Dedifferentiated amniotic fluid mesenchymal stem cell (primary cell): ENCODE results near the gene MAN2A2.
"Not testable (repeated sequence)": the region's sequence is repeated elsewhere in the genome, so short reads cannot be mapped to it uniquely, and the experiment has no call there.

Source experiments
- DNase-seq: peaks from one replicate; pipeline ENCODE4 v3.0.0-alpha.2; 2016; ENCODE audit errors: extremely low spot score

The MAN2A2 gene

DNA sequence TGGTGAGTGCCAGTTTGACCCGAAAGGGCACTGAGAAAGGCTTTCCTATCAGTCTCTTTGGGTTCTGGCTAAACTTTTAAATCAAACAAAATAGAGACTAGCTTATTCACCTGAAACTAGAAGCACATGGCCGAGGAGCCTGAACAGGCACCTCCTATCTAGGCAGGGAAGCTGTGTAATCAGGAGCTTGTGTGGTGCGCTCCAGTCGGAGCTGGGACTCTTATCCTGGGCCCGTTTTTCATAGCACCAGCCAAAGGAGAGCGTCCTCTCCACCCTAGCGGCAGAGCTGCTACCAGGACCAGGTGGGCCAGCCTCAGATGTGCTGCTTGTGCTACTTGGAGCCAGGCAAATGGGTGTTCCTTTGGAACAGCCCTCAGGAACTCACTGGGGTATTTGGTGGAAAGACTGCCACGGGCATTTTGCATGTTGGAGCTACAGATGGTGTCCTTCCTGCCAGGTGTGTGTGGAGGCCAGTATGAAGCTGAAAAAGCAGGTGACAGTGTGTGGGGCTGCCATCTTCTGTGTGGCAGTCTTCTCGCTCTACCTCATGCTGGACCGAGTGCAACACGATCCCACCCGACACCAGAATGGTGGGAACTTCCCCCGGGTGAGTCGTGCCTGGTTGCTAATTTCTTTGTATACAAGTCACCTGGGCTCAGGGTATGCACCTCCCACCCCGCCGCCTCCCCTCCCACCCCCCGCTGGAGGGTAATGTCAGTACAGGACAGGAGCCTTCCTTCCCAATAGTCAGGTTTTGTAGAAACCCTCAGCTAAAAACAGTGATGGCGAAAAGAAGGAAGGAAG, 833 bp downstream of the MAN2A2 start:
- no peak for DNase-seq

DNA sequence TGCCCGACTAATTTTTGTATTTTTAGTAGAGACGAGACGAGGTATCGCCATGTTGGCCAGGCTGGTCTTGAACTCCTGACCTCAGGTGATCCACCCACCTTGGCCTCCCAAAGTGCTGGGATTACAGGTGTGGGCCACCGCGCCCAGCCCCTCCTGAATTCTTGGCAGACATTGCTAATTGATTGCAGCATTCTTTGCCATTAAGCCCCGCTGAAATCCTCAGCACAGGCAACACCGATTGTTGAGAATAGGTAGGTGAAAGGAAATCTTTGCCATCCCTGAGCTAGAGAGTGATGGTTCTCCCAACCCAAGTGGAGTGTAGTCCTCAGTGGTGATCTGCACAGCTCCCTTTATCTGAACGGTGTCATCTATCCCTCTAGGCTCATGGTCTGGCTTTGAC, 1.6 kb downstream of the MAN2A2 start:
- DNase-seq: no peak

DNA sequence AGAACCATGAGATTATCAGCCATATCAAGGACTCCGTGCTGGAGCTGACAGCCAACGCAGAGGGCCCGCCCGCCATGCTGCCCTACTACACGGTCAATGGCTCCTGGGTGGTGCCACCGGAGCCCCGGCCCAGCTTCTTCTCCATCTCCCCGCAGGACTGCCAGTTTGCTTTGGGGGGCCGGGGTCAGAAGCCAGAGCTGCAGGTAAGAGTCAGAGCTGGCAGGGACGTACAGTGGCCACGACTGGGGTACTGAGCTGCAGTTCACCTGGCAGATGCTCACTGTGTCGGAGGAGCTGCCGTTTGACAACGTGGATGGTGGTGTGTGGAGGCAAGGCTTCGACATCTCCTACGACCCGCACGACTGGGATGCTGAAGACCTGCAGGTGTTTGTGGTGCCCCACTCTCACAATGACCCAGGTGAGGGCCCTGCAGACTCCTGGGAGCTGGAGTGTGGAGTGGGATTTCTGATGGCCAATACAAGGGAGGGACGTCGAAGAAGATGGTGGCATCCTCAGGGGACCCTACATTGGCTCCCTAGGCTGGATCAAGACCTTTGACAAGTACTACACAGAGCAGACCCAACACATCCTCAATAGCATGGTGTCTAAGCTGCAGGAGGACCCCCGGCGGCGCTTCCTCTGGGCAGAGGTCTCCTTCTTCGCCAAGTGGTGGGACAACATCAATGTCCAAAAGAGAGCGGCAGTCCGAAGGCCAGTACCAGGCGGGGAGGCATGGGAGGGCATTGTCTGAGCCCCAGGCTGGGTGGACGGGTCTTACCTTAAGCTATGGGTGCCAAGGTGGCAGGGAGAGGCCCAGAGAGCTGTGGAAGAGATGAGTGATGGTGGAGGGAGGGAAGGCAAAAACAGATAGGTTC, 2.4 kb downstream of the MAN2A2 start:
- DNase-seq: no peak

DNA sequence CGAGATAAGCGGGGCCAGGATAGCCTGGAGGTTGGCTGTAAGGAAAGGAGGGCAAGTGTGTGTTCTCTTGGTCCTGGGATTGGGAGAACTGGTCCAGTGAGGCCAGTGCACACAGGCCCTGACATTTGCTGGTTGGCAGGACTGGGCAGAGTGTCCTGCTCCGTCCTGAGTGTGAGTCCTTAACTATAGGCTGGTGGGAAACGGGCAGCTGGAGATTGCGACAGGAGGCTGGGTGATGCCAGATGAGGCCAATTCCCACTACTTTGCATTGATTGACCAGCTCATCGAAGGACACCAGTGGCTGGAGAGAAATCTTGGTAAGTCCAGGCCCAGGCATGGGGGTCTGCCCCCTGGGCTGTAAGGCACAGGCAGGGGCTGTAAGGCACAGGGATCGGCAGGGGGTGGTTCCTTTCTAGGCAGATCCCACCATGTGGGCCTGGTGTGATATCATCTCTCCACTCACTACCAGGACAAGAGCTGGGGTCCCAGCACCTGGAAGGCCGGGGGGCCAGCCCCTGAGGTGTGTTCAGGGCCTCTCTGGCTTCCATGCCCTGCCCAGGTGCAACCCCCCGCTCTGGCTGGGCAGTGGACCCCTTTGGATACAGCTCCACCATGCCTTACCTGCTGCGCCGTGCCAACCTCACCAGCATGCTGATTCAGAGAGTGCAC, 3.2 kb downstream of the MAN2A2 start:
- DNase-seq: no peak

DNA sequence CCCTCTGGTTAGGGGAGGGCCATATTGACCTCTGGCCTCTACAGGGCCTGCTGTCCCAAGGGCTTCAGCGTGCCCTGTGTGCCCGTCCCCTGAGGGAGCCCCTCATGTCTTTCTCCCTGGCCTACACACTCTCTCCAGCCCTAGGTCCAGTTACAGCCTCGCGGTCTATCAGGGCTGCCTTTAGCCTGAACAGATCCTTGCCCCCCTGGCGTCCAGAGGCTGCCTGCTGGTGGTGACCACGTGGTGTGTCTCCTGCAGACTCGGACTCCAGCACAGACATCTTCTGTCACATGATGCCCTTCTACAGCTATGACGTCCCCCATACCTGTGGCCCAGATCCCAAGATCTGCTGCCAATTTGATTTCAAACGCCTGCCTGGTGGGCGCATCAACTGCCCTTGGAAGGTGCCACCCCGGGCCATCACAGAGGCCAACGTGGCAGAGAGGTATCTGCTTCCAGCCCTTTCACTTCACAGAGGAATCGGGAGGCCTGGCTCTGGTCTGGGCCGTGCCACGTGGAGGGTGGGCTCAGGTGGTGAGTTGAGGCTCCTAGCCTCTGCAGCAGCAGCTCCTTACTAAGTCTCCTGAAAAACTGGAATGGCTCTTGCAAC, 4.1 kb downstream of the MAN2A2 start:
- DNase-seq: no peak

DNA sequence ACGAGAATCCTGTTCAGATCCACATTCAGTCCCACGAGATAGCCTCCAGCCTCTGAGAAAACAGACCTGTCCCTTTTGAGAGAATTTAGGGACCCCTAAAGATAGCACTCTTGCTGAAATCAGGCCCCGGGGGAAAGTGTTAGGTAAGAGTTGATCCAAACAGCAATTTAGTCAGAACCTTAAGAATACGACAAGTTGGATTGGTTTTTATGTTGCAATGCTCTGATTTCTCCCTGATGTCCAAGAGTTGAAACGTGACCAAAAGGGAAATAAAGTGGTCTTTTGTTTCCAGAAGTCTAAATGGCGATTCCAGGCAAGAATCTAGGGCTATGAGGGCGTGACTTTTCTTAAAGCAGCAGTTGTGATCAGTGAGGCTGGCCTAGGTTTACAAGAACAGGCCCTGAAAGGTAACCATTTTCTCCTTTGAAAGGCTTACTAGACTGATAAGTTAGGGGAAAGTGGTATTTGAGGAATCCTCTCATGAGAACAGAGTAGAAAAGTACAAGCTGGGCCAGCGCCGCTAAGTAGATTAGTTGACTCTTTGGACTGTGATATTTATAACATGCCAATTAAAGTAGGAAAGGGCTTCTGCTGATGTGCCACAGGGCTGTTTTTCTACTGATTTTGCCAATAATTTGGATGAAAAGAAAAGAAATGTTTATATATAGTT, 4.9 kb downstream of the MAN2A2 start:
- no peak for DNase-seq

DNA sequence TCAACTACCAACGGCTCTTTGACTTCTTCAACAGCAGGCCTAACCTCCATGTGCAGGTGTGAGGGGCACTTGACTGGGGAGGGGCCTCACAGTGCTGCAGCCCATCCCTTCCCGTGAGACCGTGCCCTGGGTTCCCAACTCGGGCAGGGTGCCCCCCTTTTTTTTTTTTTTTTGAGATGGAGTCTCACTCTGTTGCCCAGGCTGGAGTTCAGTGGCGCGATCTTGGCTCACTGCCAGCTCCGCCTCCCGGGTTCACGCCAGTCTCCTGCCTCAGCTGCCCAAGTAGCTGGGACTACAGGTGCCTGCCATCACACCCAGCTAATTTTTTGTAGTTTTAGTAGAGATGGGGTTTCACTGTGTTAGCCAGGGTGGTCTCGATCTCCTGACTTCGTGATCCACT, 6.3 kb downstream of the MAN2A2 start:
- not testable (repeated sequence) for DNase-seq

DNA sequence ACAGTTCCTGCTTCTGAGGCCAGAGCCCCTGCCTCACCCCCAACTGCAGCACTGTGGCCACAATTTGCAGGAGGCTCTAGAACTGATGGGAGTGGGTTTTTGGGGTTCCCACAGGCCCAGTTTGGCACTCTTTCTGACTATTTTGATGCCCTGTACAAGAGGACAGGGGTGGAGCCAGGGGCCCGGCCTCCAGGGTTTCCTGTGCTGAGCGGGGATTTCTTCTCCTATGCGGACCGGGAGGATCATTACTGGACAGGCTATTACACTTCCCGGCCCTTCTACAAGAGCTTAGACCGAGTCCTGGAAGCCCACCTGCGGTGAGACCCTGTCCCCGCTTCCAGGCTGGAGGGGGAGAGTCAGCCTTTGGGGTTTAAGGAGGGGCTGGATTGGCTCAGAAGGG, 6.9 kb downstream of the MAN2A2 start:
- DNase-seq: no peak

DNA sequence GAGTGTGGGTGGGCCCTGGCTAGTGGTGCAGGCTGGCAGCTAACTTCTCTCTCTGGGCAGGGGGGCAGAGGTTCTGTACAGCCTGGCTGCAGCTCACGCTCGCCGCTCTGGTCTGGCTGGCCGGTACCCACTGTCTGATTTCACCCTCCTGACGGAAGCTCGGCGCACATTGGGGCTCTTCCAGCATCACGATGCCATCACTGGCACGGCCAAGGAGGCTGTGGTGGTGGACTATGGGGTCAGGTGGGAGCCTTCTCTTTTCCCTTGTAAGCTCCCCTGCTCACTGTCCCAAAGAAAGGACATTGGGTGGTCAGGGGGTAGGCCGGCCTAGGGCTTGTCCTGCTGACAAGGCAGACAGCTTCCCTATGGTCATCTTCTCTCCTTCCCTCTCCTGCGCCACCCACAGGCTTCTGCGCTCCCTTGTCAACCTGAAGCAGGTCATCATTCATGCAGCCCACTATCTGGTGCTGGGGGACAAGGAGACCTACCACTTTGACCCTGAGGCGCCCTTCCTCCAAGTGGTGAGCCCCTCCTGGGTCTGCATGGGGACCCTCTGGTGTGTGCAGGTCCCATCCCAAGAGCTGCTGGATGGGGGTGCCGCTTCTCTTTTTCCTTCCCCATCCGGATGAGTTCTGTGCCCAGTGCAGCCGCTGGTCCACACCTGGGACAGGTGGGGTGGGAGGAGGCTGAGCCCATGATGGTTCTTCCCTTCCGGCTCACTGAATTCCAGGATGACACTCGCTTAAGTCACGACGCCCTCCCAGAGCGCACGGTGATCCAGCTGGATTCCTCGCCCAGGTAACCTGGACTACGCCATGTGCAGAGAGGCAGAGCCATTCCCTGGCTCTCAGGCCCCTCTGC, 7.6 kb downstream of the MAN2A2 start:
- no peak for DNase-seq

DNA sequence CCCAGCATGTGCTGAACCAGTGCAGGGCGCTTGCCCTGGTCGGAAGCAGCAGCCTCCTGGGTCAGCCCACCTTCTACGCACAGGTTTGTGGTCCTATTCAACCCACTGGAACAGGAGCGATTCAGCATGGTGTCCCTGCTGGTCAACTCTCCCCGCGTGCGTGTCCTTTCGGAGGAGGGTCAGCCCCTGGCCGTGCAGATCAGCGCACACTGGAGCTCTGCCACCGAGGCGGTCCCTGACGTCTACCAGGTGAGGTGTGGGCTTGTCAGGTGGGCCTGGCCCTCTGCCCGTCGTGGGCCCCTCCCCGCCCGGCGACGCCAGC, 8.2 kb downstream of the MAN2A2 start:
- no peak for DNase-seq

DNA sequence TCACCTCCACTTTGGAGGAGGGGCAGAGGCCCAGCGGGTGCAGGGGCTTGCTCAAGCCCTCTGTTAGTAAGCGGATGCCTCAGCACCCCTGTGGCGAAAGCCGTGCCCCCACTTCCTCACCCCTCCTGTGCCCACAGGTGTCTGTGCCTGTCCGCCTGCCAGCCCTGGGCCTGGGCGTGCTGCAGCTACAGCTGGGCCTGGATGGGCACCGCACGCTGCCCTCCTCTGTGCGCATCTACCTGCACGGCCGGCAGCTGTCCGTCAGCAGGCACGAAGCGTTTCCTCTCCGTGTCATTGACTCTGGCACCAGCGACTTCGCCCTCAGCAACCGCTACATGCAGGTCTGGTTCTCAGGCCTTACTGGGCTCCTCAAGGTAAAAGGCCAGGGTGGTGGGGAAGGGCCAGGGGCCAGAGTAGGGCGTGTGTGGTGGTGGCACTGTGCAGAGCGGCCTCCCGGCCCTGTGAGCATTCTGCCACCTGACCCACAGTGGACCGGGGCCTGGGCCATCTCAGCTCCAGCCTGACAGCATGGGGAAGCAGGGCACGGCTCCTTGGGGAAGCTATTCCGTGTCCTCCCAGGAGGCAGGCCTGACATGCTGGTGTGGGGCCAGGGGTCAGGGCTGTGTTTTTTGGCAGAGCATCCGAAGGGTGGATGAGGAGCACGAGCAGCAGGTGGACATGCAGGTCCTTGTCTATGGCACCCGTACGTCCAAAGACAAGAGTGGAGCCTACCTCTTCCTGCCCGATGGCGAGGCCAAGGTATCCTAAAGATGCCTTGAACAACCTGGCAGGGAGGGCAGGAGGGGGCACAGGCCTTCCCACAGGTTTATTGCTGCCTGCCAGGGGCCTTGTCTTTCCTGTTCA, 9.0 kb downstream of the MAN2A2 start:
- DNase-seq: no peak

DNA sequence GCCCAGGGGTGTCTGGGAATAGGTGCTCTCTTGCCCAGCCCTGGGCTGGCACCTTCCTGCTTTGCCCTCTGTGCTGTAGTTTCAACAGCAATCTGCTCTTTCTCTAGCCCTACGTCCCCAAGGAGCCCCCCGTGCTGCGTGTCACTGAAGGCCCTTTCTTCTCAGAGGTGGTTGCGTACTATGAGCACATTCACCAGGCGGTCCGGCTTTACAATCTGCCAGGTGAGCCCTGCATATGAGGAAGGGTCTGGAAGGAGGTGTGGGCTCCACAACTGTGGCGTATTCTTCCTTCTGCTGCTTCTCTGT, 9.6 kb downstream of the MAN2A2 start:
- no peak for DNase-seq

DNA sequence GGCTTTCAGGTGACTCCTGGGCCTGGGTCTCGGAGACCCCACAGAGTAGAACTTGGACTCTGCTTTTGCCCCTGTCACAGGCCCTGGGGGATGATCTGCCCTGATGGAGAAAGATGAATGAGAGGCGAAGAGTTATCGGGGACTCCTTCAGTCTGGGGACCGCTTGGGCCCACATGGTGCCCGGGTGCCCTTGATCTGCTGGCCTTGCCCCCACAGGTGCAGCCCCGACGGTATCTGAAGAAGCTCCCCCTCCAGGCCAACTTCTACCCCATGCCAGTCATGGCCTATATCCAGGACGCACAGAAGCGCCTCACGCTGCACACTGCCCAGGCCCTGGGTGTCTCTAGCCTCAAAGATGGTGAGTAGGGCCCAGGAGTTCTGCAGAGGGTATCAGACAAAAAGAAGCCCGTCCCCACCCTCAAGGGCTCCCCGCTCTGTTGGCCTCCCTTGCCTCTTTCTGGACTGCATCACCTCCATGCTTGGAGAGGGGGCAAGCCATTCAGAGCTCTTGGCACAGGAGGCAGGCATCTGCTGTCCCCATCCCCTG, 10.4 kb downstream of the MAN2A2 start:
- DNase-seq: no peak

DNA sequence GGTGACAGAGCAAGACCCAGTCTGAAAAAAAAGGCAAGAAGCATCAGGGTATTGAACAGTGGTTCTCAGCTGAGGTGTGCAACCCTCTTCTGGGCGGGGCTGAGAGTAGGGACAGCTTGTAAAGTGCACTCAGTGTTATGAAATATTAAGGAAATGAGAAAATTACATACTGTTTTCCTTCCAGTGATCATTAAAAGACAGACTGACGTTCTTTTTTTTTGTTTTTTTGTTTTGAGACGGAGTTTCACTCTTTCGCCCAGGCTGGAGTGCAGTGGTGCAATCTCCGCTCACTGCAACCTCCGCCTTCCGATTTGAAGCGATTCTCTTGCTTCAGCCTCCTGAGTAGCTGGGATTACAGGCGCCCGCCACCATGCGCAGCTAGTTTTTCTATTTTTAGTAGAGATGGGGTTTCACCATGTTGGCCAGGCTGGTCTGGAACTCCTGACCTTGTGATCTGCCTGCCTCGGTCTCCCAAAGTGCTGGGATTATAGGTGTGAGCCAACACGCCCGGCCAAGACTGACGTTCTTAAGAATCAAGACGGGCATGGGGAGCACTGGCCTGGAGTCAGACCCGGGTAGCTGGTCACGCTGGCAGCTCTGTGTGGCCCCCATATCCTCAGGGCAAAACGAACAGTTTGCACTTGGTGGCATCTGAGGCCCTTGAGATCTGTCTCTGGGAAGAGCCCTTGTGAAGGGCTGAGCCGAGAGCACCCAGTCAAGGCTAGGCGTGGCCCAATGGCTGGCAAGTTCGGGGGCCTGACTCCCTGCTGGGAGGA, 11.4 kb downstream of the MAN2A2 start:
- no peak for DNase-seq

DNA sequence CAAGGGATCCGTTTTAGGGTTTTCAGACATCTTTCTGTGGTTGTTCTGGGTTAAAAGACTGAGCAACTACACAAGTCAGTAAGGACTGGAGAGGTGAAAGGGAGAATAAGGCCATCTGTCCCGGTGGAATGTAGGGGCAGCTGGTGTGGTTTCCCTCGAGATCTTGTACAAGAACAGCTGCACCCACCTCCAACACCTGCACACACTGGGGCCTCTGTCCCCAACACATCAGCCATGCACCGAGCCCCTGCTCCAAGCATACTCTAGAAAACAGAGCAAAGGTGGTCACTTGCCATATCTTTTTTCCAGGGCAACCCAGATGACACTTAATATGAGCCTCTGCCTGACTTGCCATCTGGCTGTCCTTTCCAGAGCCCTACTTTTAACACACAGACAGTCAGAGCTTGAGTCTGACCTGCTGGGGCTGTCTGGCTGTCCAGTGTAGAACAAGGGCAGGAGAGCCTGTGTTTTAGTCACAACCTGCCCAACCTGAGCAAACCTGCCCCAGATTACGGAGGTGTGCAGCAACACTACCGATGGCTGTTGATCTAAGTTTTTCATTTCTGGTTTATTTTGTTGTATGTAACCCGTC, 12.2 kb downstream of the MAN2A2 start:
- DNase-seq: no peak

DNA sequence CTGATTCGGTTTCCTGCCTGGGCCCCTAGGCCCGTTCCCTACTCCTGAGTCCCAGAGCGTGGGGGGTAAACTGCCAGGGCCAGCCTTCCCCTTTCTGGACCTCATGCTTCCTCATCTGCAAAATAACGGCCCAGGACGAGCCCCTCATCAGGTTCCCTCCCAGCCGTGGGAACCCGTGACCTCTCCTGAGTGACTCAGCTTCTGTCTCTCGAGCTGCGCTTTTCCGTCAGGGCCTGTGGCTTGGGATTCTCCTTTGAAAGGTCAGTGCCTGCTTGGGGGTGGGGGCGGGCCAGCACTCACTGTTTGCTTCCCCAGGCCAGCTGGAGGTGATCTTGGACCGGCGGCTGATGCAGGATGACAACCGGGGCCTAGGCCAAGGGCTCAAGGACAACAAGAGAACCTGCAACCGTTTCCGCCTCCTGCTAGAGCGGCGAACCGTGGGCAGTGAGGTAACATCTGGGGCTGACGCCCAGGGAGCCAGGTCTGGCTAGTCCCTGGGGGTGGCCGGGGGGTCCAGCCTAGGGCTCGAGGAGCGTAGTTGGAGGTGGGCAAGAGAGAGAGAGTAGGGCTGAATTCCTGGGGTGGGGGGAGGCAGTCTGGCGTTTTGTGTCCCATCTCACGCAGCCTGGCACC, 12.8 kb downstream of the MAN2A2 start:
- no peak for DNase-seq

DNA sequence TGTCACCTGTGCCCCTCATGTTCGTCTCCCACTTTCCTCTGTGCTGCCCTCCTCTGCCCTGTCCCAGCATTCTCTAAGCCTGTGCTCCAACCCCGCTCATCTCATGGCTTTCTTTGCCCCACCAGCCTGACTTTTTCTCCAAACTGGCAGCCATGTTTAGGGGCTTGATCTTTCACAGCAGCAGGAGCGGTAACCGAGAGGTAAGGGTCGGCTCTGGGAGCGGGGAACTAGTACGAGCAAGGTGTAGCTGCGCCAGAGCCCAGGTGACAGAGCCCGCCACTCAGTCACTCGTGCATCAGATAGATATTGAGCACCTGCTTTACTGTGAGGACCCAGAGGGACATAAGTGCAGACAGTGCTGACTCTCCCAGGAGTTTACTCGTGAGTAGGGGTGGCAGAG, 13.4 kb downstream of the MAN2A2 start:
- DNase-seq: no peak

DNA sequence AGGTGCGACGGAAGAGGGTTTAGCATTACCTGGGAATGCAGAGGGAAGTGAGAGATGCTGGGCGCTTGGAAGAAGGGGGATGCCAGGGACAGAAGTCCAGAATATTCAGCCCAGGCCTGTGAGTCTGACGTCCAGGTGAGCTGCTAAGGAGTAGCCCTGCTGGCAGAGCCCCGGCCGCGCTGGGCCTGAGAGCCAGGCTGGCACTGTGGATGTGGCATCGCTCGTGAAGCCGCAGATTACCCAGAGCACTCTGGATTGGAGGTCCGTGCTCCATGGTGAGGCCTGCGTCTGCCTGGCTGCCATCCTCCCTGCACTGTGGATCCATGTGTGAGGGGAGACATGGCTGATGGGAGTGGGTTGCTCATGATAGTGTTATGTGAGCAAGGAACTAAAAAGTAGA, 14.5 kb downstream of the MAN2A2 start:
- no peak for DNase-seq
